ENCODE results near the gene SPAG17.

DNA sequence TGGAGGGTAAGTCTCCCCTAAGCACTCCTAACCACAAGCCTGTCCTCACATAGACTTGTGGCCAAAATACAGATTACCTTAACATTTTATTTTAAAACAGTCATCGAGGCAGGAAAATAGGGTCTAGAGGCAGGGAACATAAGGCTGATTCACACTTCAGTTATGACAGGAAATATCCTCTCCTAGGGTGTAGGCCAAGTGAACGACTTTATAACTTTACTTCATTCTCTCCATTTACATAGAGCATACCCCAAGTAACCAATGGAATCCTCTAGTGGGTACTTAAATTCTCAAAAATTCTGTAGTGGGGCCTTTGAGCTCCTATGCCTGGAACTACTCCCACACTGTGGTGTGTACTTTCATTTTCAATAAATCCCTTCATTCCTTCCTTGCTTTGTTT, 142.5 kb downstream of the SPAG17 start:
- no peak for TF ChIP-seq RAD21 (IDR thresholded peaks at IDR 0.05; ENCODE audit: low read length)
- no peak for TF ChIP-seq MAFK (IDR thresholded peaks at IDR 0.05; ENCODE audit: low read depth, low read length)
- TF ChIP-seq, protein P1, sequence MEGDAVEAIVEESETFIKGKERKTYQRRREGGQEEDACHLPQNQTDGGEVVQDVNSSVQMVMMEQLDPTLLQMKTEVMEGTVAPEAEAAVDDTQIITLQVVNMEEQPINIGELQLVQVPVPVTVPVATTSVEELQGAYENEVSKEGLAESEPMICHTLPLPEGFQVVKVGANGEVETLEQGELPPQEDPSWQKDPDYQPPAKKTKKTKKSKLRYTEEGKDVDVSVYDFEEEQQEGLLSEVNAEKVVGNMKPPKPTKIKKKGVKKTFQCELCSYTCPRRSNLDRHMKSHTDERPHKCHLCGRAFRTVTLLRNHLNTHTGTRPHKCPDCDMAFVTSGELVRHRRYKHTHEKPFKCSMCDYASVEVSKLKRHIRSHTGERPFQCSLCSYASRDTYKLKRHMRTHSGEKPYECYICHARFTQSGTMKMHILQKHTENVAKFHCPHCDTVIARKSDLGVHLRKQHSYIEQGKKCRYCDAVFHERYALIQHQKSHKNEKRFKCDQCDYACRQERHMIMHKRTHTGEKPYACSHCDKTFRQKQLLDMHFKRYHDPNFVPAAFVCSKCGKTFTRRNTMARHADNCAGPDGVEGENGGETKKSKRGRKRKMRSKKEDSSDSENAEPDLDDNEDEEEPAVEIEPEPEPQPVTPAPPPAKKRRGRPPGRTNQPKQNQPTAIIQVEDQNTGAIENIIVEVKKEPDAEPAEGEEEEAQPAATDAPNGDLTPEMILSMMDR (conservative IDR thresholded peaks at IDR 0.05; ENCODE audit: low read depth, low read length): no peak
- TF ChIP-seq SMC3 (IDR thresholded peaks at IDR 0.05; ENCODE audit: low read depth, low read length): no peak
- TF ChIP-seq POLR2A (IDR thresholded peaks at IDR 0.05; ENCODE audit: low read depth, low read length): no peak
- TF ChIP-seq RFX5 (IDR thresholded peaks at IDR 0.05; ENCODE audit: low read depth, low read length): no peak
- TF ChIP-seq, protein P2, sequence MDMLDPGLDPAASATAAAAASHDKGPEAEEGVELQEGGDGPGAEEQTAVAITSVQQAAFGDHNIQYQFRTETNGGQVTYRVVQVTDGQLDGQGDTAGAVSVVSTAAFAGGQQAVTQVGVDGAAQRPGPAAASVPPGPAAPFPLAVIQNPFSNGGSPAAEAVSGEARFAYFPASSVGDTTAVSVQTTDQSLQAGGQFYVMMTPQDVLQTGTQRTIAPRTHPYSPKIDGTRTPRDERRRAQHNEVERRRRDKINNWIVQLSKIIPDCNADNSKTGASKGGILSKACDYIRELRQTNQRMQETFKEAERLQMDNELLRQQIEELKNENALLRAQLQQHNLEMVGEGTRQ (IDR thresholded peaks at IDR 0.05; ENCODE audit: low read depth, low read length): no peak
- no peak for TF ChIP-seq BHLHE40 (IDR thresholded peaks at IDR 0.05; ENCODE audit: low read depth, low read length)
- TF ChIP-seq NFE2L2 (IDR thresholded peaks at IDR 0.05; ENCODE audit: low read depth, low read length): no peak

All from IMR-90 (cell line).